Measurements from ENCODE around the gene PCSK6. TPM values are rescaled to one million over a fixed set of nuclear protein-coding genes. Genes with fewer than 3 reads are reported as not detected.

Gene PCSK6
- total and polyA plus RNA-seq, 2 of the 8 experiments (the other 6 are each of a cell fraction or from before 2014, with no cell fraction given) = 1.9 to 4.0 TPM

DNA sequence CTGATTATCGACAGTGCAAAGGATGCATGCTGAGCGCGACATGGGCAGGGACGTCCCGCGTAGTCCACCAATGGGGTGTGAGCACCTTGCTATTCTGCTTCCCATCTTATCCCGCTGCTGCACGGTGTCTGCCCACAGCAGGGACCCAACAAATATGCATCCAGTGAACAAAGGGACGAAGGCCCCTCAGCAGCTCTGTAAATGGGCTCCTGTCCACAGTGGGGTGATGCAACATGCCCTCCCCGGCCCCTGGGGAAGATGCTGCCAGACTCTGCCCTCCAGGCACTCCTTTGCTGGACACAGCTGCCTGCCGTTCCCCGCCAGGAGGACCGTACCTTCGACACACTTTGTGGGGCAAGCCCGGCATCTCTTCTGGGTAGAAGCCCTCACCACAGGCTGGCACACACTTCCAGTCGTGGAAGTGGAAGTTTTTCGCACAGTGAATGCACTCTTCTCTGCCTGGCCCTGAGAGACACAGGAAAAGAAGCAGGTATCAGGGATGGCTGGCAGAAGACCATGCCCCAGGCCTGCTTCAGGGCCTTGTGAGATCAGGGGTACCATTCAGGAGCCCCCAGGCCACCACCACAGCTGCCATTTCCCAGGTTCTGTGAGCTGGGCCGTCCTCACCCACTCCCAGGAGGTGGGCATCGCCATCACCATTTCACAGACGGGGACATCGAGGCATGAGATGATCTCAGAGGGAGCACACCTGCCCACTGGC, 176.3 kb downstream of the PCSK6 start:
- Histone ChIP-seq H3K14ac (ENCODE audit: insufficient read length) (no peak overlapping the region), H3K27ac (ENCODE audit: low read depth, low read length) (no peak overlapping the region), H3K4me3 (ENCODE audit: extremely low read depth in 1 of 4, insufficient read depth in 2 of 4, low read depth in 3 of 4, low read length in 4 of 4) (no peak overlapping the region), H3K23me2 (ENCODE audit: low read depth, low read length) (no peaks in the 10 kb centered on the region), H3K4me2 (ENCODE audit: insufficient read depth in 1 of 2, low read depth in 2 of 2, low read length in 2 of 2) (no peak overlapping the region), H3K79me1 (ENCODE audit: low read depth, low read length) (no peaks in the 10 kb centered on the region), H3K36me3 (ENCODE audit: control insufficient read depth in 2 of 4, insufficient read depth in 4 of 4, low read length in 3 of 4) (no peaks in the 10 kb centered on the region), H3K79me2 (ENCODE audit: control insufficient read depth in 1 of 2, insufficient read depth in 2 of 2, low read length in 2 of 2) (no peaks in the 10 kb centered on the region), H3K18ac (ENCODE audit: extremely low read depth, low read length) (no peak overlapping the region), H4K20me1 (replicated peaks in 1 of 2; ENCODE audit: control insufficient read depth in 1 of 2, insufficient read depth in 2 of 2, low read length in 2 of 2) (no peaks in the 10 kb centered on the region), H3K56ac (replicated peaks; ENCODE audit: insufficient read length, low read depth, low read length) (no peak overlapping the region), H2BK15ac (ENCODE audit: low read length) (no peak overlapping the region), H3K4ac (replicated peaks; ENCODE audit: insufficient read length, low read depth, low read length) (no peak overlapping the region), H2AFZ (ENCODE audit: low read length) (no peak overlapping the region), H4K5ac (ENCODE audit: insufficient read length, low read depth, low read length) (no peak overlapping the region), H3K27me3 (replicated peaks in 1 of 4; ENCODE audit: control insufficient read depth in 3 of 4, extremely low read depth in 1 of 4, insufficient read depth in 3 of 4, low read length in 3 of 4) (no peaks in the 10 kb centered on the region), H4K91ac (replicated peaks; ENCODE audit: insufficient read length, low read length) (no peak overlapping the region), H2BK5ac (ENCODE audit: low read depth, low read length) (no peak overlapping the region), H3K9ac (replicated peaks in 1 of 4; ENCODE audit: extremely low read depth in 1 of 4, low read depth in 3 of 4, low read length in 3 of 4) (0 out of 7 replicates have a peak overlapping the region, but pooled peaks of 1 of the 4 experiments have one; percentile 8), H3K4me1 (replicated peaks in 1 of 4; ENCODE audit: control insufficient read depth in 3 of 4, insufficient read depth in 4 of 4, low read length in 3 of 4) (peaks cover 0 to 5% (median 0%) of the 10 kb centered on the region in 4 experiments; a peak in 1 of 7 replicates), H2BK20ac (ENCODE audit: low read length) (no peak overlapping the region), H3K23ac (ENCODE audit: insufficient read length) (no peak overlapping the region), H2BK120ac (replicated peaks; ENCODE audit: low read depth, low read length) (no peak overlapping the region), H3K9me3 (ENCODE audit: insufficient read depth in 2 of 2, low read depth in 1 of 2, low read length in 1 of 2) (no peaks in the 10 kb centered on the region), H2AK5ac (ENCODE audit: low read depth, low read length) (no peak overlapping the region), H4K8ac (ENCODE audit: extremely low read depth, insufficient read depth, low read length) (peak overlapping the region; percentile 1), H2BK12ac (ENCODE audit: low read depth, low read length) (no peak overlapping the region)
- CTCF ChIA-PET (ENCODE audit: partially characterized antibody) = interaction anchor here (0.7 to 1.6 kb wide), 6 partner anchors 8 to 327 kb away, joined by 3 to 10 read pairs (median 4); no protein-coding TSS in a partner anchor
- FAIRE-seq (no peak), DNase-seq (ENCODE audit: low read depth in 1 of 2, low spot score in 2 of 2) (no peak)
- POLR2A ChIA-PET (ENCODE audit: partially characterized antibody) = no interaction called here
- TF ChIP-seq RBBP5 (IDR thresholded peaks at IDR 0.05; ENCODE audit: borderline replicate concordance, low read depth, low read length) (no peak), BACH1 (IDR thresholded peaks at IDR 0.05; ENCODE audit: low read length) (no peak)
- WGBS, 2 experiments (ENCODE audit: extremely low coverage in 1 of 2, insufficient coverage in 1 of 2, insufficient read length in 1 of 2, insufficient replicate concordance in 2 of 2, low coverage in 1 of 2, low lambda C conversion rate in 2 of 2, missing lambda C conversion rate in 1 of 2) = 91% methylated on average over 21 of the region's 21 CpGs; no CpG with 5 or more reads in 1 of the 2 experiments

All from H1 (cell line).